ENCODE results near the gene APLP2. TPM values are rescaled to one million over a fixed set of nuclear protein-coding genes. Genes with fewer than 3 reads are reported as not detected.

APLP2 gene
- total RNA-seq, 1 experiment from 2014 or later: 350 TPM

GRCh38 chr11:130049328-130049771 lies 20.3 kb upstream of the APLP2 start:
- H3K27ac ChIP-seq: no peak overlapping the region
- no peaks in the 10 kb centered on the region for H3K27me3 ChIP-seq (ENCODE audit: insufficient read depth, low read depth)
- no peaks in the 10 kb centered on the region for H3K79me2 ChIP-seq (ENCODE audit: low read depth)
- H3K4me1 ChIP-seq (replicated peaks; ENCODE audit: insufficient read depth): no peaks in the 10 kb centered on the region
- no peaks in the 10 kb centered on the region for H3K36me3 ChIP-seq (ENCODE audit: low read depth)
- TF ChIP-seq EZH2 (IDR thresholded peaks at IDR 0.05; ENCODE audit: low read depth): no peak
- no peak for TF ChIP-seq CTCF (conservative IDR thresholded peaks at IDR 0.05)
- POLR2A ChIA-PET (ENCODE audit: unreplicated experiment): no interaction called here
- no peak overlapping the region for H2AFZ ChIP-seq
- H3K9me2 ChIP-seq (ENCODE audit: insufficient read depth): no peaks in the 10 kb centered on the region
- CTCF ChIA-PET: no interaction called here
- no peak overlapping the region for H3K4me3 ChIP-seq
- H3K4me2 ChIP-seq: no peak overlapping the region
- no TSS peak for BruUV-seq (replicated peaks)
- H3K9me3 ChIP-seq (ENCODE audit: insufficient read depth, low read depth): no peaks in the 10 kb centered on the region
- no peak for DNase-seq
- H4K20me1 ChIP-seq (ENCODE audit: insufficient read depth): no peaks in the 10 kb centered on the region
- no peaks in the 10 kb centered on the region for H3F3A ChIP-seq (ENCODE audit: insufficient read depth, low read depth)
- intact Hi-C loops (cut with micrococcal nuclease; ENCODE audit: unreplicated experiment): no loop called here

- TF ChIP-seq EZH2 (IDR thresholded peaks at IDR 0.05; ENCODE audit: low read depth) (no peak), CTCF (conservative IDR thresholded peaks at IDR 0.05) (no peak)
- no peaks in the 10 kb centered on the region for H3F3A ChIP-seq (ENCODE audit: insufficient read depth, low read depth)
- no peak for DNase-seq
- intact Hi-C loops (cut with micrococcal nuclease; ENCODE audit: unreplicated experiment): no loop called here
- no peaks in the 10 kb centered on the region for H3K9me2 ChIP-seq (ENCODE audit: insufficient read depth)
- no peaks in the 10 kb centered on the region for H3K9me3 ChIP-seq (ENCODE audit: insufficient read depth, low read depth)
- ChIA-PET CTCF (no interaction called here), POLR2A (ENCODE audit: unreplicated experiment) (no interaction called here)
- H4K20me1 ChIP-seq (ENCODE audit: insufficient read depth): no peaks in the 10 kb centered on the region
- no peaks in the 10 kb centered on the region for H3K27me3 ChIP-seq (ENCODE audit: insufficient read depth, low read depth)
- H3K4me1 ChIP-seq (replicated peaks; ENCODE audit: insufficient read depth): no peaks in the 10 kb centered on the region
- H3K27ac ChIP-seq: no peak overlapping the region
- H3K36me3 ChIP-seq (ENCODE audit: low read depth): no peaks in the 10 kb centered on the region
- no peak overlapping the region for H3K4me3 ChIP-seq
- no TSS peak for BruUV-seq (replicated peaks)
- no peak overlapping the region for H2AFZ ChIP-seq
- H3K4me2 ChIP-seq: no peak overlapping the region
- no peaks in the 10 kb centered on the region for H3K79me2 ChIP-seq (ENCODE audit: low read depth)
These were observed 19.4 kb upstream of the APLP2 start for GRCh38 chr11:130050257-130050656.

GRCh38 chr11:130051082-130051481 lies 18.6 kb upstream of the APLP2 start:
- no peaks in the 10 kb centered on the region for H3K9me2 ChIP-seq (ENCODE audit: insufficient read depth)
- H3K27ac ChIP-seq: no peak overlapping the region
- no peak for DNase-seq
- no peak overlapping the region for H2AFZ ChIP-seq
- no peaks in the 10 kb centered on the region for H3K36me3 ChIP-seq (ENCODE audit: low read depth)
- TF ChIP-seq CTCF (conservative IDR thresholded peaks at IDR 0.05) (no peak), EZH2 (IDR thresholded peaks at IDR 0.05; ENCODE audit: low read depth) (no peak)
- H3K79me2 ChIP-seq (ENCODE audit: low read depth): no peaks in the 10 kb centered on the region
- H3K4me1 ChIP-seq (replicated peaks; ENCODE audit: insufficient read depth): no peaks in the 10 kb centered on the region
- no peaks in the 10 kb centered on the region for H4K20me1 ChIP-seq (ENCODE audit: insufficient read depth)
- H3K27me3 ChIP-seq (ENCODE audit: insufficient read depth, low read depth): no peaks in the 10 kb centered on the region
- no peaks in the 10 kb centered on the region for H3K9me3 ChIP-seq (ENCODE audit: insufficient read depth, low read depth)
- CTCF ChIA-PET: no interaction called here
- no peaks in the 10 kb centered on the region for H3F3A ChIP-seq (ENCODE audit: insufficient read depth, low read depth)
- no TSS peak for BruUV-seq (replicated peaks)
- intact Hi-C loops (cut with micrococcal nuclease; ENCODE audit: unreplicated experiment): no loop called here
- no peak overlapping the region for H3K4me3 ChIP-seq
- no peak overlapping the region for H3K4me2 ChIP-seq
- POLR2A ChIA-PET (ENCODE audit: unreplicated experiment): no interaction called here

All from PC-9 (cell line).